Calu3 (cell line): ENCODE data around the gene CSRP1. TPM values are rescaled to one million over a fixed set of nuclear protein-coding genes. Genes with fewer than 3 reads are reported as not detected.
A peak's percentile ranks its signal among the peaks of the same experiment; 100 is the strongest.

Source experiments
- BruUV-seq: library from RNA; stranded (reverse); fragments of 400-500 nt; replicated peaks from 2 replicates; lab custom pipeline; 2021; lab: Mats Ljungman, UMichigan
- CTCF ChIA-PET: fragments of 300-600 bp; sonication (Branson Sonifier 250); formaldehyde crosslinking; loops from one replicate; lab custom pipeline; 2022; ENCODE audit warnings: antibody characterized with exemption; lab: Charles Lee
- DNase-seq: peaks from one replicate; pipeline ENCODE4 v3.0.0; 2022
- H3K27ac Mint-ChIP-seq: one replicate; pipeline ENCODE4 v1.8.0; 2022; ENCODE audit warnings: mixed read lengths; ENCODE audit not compliant: unreplicated experiment
- H3K27me3 Mint-ChIP-seq: one replicate; pipeline ENCODE4 v1.8.0; 2022; ENCODE audit warnings: mixed read lengths; ENCODE audit not compliant: unreplicated experiment
- H3K36me3 Mint-ChIP-seq: one replicate; pipeline ENCODE4 v1.8.0; 2022; ENCODE audit warnings: mild to moderate bottlenecking, moderate library complexity, mixed read lengths; ENCODE audit not compliant: insufficient read depth, unreplicated experiment
- H3K4me1 Mint-ChIP-seq: one replicate; pipeline ENCODE4 v1.8.0; 2022; ENCODE audit warnings: mild to moderate bottlenecking, low read depth, mixed read lengths; ENCODE audit not compliant: unreplicated experiment
- H3K4me3 Mint-ChIP-seq: one replicate; pipeline ENCODE4 v1.8.0; 2022; ENCODE audit warnings: mild to moderate bottlenecking, low read depth, moderate library complexity, mixed read lengths; ENCODE audit not compliant: unreplicated experiment
- H3K9me3 Mint-ChIP-seq: one replicate; pipeline ENCODE4 v1.8.0; 2022; ENCODE audit warnings: low read depth, mixed read lengths; ENCODE audit not compliant: unreplicated experiment
- intact Hi-C: fragments of 100-400 bp; cut with micrococcal nuclease; formaldehyde crosslinking; loops from one replicate; pipeline ENCODE4 v1.10.0; 2022; ENCODE audit not compliant: unreplicated experiment
- total RNA-seq: library from RNA; stranded (reverse); gene quantifications from 2 replicates; pipeline ENCODE4 v1.2.3, GENCODE V29; 2022
- TF ChIP-seq, protein P1 (sequence below): fragments of 200-600 bp; IDR thresholded peaks from one replicate; pipeline ENCODE4 v1.8.0; 2022; ENCODE audit warnings: antibody characterized with exemption; ENCODE audit not compliant: unreplicated experiment

CSRP1 gene
- total RNA-seq, 1 experiment from 2014 or later: 69.9 TPM

DNA sequence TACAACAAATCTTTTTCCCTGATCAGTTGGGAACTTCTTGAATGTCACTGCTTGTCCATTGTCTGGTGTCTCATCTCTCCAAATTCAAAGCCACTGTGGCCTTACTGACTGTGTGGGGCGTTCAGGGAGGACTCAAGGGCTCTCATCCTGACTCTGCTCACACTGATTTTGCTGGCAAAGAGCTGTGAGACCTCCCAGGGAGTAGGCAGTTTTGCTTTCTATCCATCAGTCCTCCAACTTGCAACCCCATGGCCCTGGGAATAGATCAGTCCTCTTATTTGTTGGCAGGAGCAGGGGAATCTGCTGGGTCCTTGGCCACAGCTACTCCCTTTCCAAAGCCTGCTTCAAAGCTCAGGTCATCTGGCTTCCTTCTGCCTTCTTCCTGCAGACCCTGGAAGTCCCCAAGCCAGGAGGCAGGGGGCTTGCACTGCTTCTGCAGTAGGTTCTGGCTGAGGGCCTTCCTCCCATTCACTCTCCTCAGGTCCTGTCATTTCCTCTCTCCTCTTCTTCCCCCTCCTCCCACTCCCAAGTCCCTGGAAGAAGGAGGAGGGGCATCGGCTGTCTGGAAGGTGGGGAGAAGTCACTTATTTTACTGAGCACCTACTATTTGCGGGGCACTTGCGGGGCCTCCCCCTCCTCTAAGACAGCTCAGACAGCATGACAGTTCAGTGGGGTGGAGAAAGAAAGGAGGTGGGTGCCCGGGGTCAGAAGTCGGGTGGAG lies 31.1 kb upstream of the CSRP1 start:
- CTCF ChIA-PET: interaction anchor here (0.8 to 1.5 kb wide), 4 partner anchors 14 to 57 kb away, joined by 3 to 10 read pairs (median 4); no protein-coding TSS in a partner anchor
- no TSS peak for BruUV-seq
- intact Hi-C loops: no loop called here
- Mint-ChIP-seq H3K27me3 (no peaks in the 10 kb centered on the region), H3K9me3 (no peaks in the 10 kb centered on the region), H3K27ac (no peak overlapping the region), H3K4me3 (peak overlapping the region; percentile 85), H3K36me3 (peaks cover 26% of the 10 kb centered on the region), H3K4me1 (peaks cover 64% of the 10 kb centered on the region)
- TF ChIP-seq, protein P1, sequence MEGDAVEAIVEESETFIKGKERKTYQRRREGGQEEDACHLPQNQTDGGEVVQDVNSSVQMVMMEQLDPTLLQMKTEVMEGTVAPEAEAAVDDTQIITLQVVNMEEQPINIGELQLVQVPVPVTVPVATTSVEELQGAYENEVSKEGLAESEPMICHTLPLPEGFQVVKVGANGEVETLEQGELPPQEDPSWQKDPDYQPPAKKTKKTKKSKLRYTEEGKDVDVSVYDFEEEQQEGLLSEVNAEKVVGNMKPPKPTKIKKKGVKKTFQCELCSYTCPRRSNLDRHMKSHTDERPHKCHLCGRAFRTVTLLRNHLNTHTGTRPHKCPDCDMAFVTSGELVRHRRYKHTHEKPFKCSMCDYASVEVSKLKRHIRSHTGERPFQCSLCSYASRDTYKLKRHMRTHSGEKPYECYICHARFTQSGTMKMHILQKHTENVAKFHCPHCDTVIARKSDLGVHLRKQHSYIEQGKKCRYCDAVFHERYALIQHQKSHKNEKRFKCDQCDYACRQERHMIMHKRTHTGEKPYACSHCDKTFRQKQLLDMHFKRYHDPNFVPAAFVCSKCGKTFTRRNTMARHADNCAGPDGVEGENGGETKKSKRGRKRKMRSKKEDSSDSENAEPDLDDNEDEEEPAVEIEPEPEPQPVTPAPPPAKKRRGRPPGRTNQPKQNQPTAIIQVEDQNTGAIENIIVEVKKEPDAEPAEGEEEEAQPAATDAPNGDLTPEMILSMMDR: no peak
- no peak for DNase-seq

DNA sequence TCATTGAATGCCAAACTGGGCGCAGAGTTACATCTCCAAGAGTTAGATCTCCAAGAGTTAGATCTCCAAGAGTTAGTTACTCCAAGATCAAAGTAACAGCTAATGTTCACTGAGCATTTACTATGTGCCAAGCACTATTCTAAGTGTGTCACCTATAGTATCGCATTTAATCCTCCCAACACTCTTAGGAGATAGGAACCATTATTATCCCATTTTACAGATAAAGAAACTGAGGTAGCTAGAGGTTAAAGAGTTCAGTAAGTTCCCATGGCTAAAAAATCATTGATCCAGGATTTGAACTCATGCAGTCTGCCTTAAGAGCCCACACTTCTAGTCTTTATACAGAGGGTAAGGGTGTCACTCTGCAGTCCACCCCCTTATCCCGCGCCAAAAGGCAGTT lies 30.5 kb upstream of the CSRP1 start:
- Mint-ChIP-seq H3K4me3 (no peak overlapping the region), H3K4me1 (peaks cover 64% of the 10 kb centered on the region), H3K36me3 (peaks cover 26% of the 10 kb centered on the region), H3K9me3 (no peaks in the 10 kb centered on the region), H3K27me3 (no peaks in the 10 kb centered on the region), H3K27ac (no peak overlapping the region)
- intact Hi-C loops: no loop called here
- no peak for DNase-seq
- TF ChIP-seq, protein P1: no peak
- CTCF ChIA-PET: interaction anchor here (1.5 to 2.5 kb wide), 2 partner anchors 14 to 56 kb away, joined by 9 to 10 read pairs; no protein-coding TSS in a partner anchor
- BruUV-seq: no TSS peak

DNA sequence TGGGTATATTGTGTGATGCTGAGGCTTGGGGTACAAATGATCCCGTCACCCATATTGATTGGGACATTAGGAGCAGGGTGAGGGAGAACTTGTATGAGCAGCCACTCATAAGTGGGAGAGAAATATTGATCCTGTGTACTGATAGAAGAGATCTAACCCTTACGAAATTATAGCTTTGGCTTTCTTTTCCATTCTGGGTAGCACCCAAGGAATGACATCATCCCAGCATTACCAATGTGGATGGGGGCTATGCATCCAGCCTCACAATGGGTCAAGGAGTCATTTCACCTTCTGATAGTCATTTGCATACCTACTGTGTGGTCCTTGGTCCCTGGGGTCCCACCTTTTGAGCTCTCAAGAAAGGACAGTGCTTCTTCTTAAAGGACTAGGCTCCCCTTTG lies 30.1 kb upstream of the CSRP1 start:
- peaks cover 64% of the 10 kb centered on the region for H3K4me1 Mint-ChIP-seq
- H3K27ac Mint-ChIP-seq: no peak overlapping the region
- H3K36me3 Mint-ChIP-seq: peaks cover 26% of the 10 kb centered on the region
- intact Hi-C loops: no loop called here
- no TSS peak for BruUV-seq
- H3K4me3 Mint-ChIP-seq: peak overlapping the region; percentile 17
- no peak for DNase-seq
- H3K9me3 Mint-ChIP-seq: no peaks in the 10 kb centered on the region
- H3K27me3 Mint-ChIP-seq: no peaks in the 10 kb centered on the region
- TF ChIP-seq, protein P1: no peak
- CTCF ChIA-PET: interaction anchor here (0.7 to 2.5 kb wide), 2 partner anchors 56 to 259 kb away, joined by 3 to 9 read pairs; no protein-coding TSS in a partner anchor

DNA sequence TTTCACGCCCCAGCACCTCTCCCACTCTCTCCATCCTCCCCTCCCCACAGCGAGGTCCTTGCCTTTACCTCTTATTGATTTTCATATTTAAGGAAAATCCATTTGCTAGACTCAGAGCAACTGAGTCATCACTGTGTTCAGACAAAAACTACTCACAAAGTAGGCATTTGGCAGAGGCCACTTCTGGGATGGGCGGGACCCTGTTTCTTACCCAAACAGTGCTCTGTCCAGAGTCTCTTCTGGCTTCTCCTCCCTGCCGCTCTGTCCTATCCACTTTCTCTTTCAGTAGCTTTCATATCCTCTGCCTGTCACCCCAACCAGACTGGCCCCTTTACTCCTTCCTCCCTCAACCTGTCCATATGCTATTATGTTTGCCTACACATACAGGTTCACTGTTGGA lies 29.6 kb upstream of the CSRP1 start:
- peak overlapping the region; percentile 3 for H3K27ac Mint-ChIP-seq
- H3K27me3 Mint-ChIP-seq: no peaks in the 10 kb centered on the region

More for the DNA sequence above, 29.6 kb upstream of the CSRP1 start:
- DNase-seq: peak; percentile 46
- BruUV-seq: no TSS peak
- CTCF ChIA-PET: interaction anchor here (0.5 to 2.5 kb wide), 3 partner anchors 55 to 569 kb away, joined by 3 to 9 read pairs (median 3); no protein-coding TSS in a partner anchor
- peak overlapping the region; percentile 17 for H3K4me3 Mint-ChIP-seq
- peaks cover 26% of the 10 kb centered on the region for H3K36me3 Mint-ChIP-seq
- peaks cover 64% of the 10 kb centered on the region for H3K4me1 Mint-ChIP-seq
- no peaks in the 10 kb centered on the region for H3K9me3 Mint-ChIP-seq
- TF ChIP-seq, protein P1: no peak
- intact Hi-C loops: no loop called here
